H1 (cell line): ENCODE data around the gene CDH16. TPM values are rescaled to one million over a fixed set of nuclear protein-coding genes. Genes with fewer than 3 reads are reported as not detected.

Source experiments
- CTCF ChIA-PET: fragments of 300-600 bp; sonication (Branson Sonifier 250); formaldehyde crosslinking; loops from one replicate; lab custom pipeline; 2021; ENCODE audit not compliant: partially characterized antibody; lab: Charles Lee
- POLR2A ChIA-PET: fragments of 300-600 bp; sonication (Branson Sonifier 250); formaldehyde crosslinking; loops from one replicate; lab custom pipeline; 2021; ENCODE audit warnings: inconsistent platforms; ENCODE audit not compliant: partially characterized antibody; lab: Charles Lee
- DNase-seq, 2 experiments: peaks; one replicate each; pipeline versions ENCODE4 v3.0.0 to v3.0.0-alpha.2; 2010 to 2022; ENCODE audit warnings: low spot score in 2 of 2, low read depth in 1 of 2, mixed read lengths in 1 of 2
- FAIRE-seq: peaks from 2 replicates; lab custom pipeline; 2011; peaks lifted over from hg19 to GRCh38; lab: Jason Lieb, UNC
- H2AFZ ChIP-seq: 2 replicates; pipeline ENCODE4 v1.8.1; 2012; ENCODE audit warnings: low read length, inconsistent platforms
- H2AK5ac ChIP-seq: 2 replicates; pipeline ENCODE4 v1.6.1; 2013; ENCODE audit warnings: low read depth, low read length
- H2BK120ac ChIP-seq: replicated peaks from 2 replicates; pipeline ENCODE3; 2013; ENCODE audit warnings: low read depth, low read length, inconsistent platforms
- H2BK12ac ChIP-seq: 2 replicates; pipeline ENCODE4 v1.6.1; 2013; ENCODE audit warnings: low read depth, low read length
- H2BK15ac ChIP-seq: 2 replicates; pipeline ENCODE4 v1.6.1; 2013; ENCODE audit warnings: low read length
- H2BK20ac ChIP-seq: 2 replicates; pipeline ENCODE4 v1.6.1; 2013; ENCODE audit warnings: low read length
- H2BK5ac ChIP-seq: 2 replicates; pipeline ENCODE4 v1.6.1; 2013; ENCODE audit warnings: low read depth, low read length
- H3K14ac ChIP-seq: 2 replicates; pipeline ENCODE4 v1.6.1; 2013; ENCODE audit warnings: inconsistent platforms; ENCODE audit not compliant: insufficient read length
- H3K18ac ChIP-seq: 2 replicates; pipeline ENCODE4 v1.6.1; 2013; ENCODE audit warnings: low read length; ENCODE audit errors: extremely low read depth
- H3K23ac ChIP-seq: 2 replicates; pipeline ENCODE4 v1.6.1; 2013; ENCODE audit warnings: inconsistent platforms; ENCODE audit not compliant: insufficient read length
- H3K23me2 ChIP-seq: 2 replicates; pipeline ENCODE4 v1.6.1; 2013; ENCODE audit warnings: low read depth, low read length
- H3K27ac ChIP-seq: 2 replicates; pipeline ENCODE4 v1.6.1; 2011; ENCODE audit warnings: low read depth, low read length, inconsistent platforms
- H3K27me3 ChIP-seq, 4 experiments: replicated peaks in 1 of 4; 1 replicate in 1 of 4; 2 replicates in 3 of 4; pipeline versions ENCODE4 v1.6.1 to v1.8.1; 2011 to 2013; ENCODE audit warnings: low read length in 3 of 4, mild to moderate bottlenecking in 3 of 4, inconsistent platforms in 2 of 4, mixed read lengths in 2 of 4, moderate library complexity in 1 of 4; ENCODE audit not compliant: control insufficient read depth in 3 of 4, insufficient read depth in 3 of 4; ENCODE audit errors: extremely low read depth in 1 of 4
- H3K36me3 ChIP-seq, 4 experiments: 2 replicates each; pipeline versions ENCODE4 v1.6.1 to v1.8.1; 2011 to 2013; ENCODE audit warnings: mild to moderate bottlenecking in 4 of 4, low read length in 3 of 4, moderate library complexity in 2 of 4, control low read depth in 1 of 4, inconsistent platforms in 1 of 4; ENCODE audit not compliant: insufficient read depth in 4 of 4, control insufficient read depth in 2 of 4
- H3K4ac ChIP-seq: replicated peaks from 2 replicates; pipeline ENCODE3; 2013; ENCODE audit warnings: low read length, low read depth, mixed read lengths, inconsistent platforms; ENCODE audit not compliant: insufficient read length
- H3K4me1 ChIP-seq, 4 experiments: replicated peaks in 1 of 4; 1 replicate in 1 of 4; 2 replicates in 3 of 4; pipeline versions ENCODE4 v1.6.1 to v1.8.1; 2011 to 2013; ENCODE audit warnings: low read length in 3 of 4, inconsistent platforms in 2 of 4, mixed read lengths in 1 of 4; ENCODE audit not compliant: insufficient read depth in 4 of 4, control insufficient read depth in 3 of 4
- H3K4me2 ChIP-seq, 2 experiments: 2 replicates each; pipeline versions ENCODE4 v1.6.1 to v1.8.1; 2011 to 2013; ENCODE audit warnings: low read depth in 2 of 2, low read length in 2 of 2, control low read depth in 1 of 2, inconsistent platforms in 1 of 2, mild to moderate bottlenecking in 1 of 2; ENCODE audit not compliant: insufficient read depth in 1 of 2
- H3K4me3 ChIP-seq, 4 experiments: fragments of 200-600, 300-600 bp in 1 of 4; sonication (generic), shearing (Covaris generic), sonication (Bioruptor Twin) in 1 of 4; 2 replicates each; pipeline versions ENCODE4 v1.5.1 to v1.8.1; 2011 to 2016; ENCODE audit warnings: low read length in 4 of 4, low read depth in 3 of 4, control low read depth in 2 of 4, inconsistent platforms in 2 of 4, mild to moderate bottlenecking in 2 of 4, mixed read lengths in 1 of 4, moderate library complexity in 1 of 4; ENCODE audit not compliant: insufficient read depth in 2 of 4; ENCODE audit errors: extremely low read depth in 1 of 4
- H3K56ac ChIP-seq: replicated peaks from 2 replicates; pipeline ENCODE3; 2013; ENCODE audit warnings: low read depth, mild to moderate bottlenecking, mixed read lengths, low read length, inconsistent platforms; ENCODE audit not compliant: insufficient read length
- H3K79me1 ChIP-seq: 2 replicates; pipeline ENCODE4 v1.6.1; 2013; ENCODE audit warnings: low read depth, low read length, control low read depth
- H3K79me2 ChIP-seq, 2 experiments: 2 replicates each; pipeline versions ENCODE4 v1.6.1 to v1.8.1; 2012 to 2013; ENCODE audit warnings: low read length in 2 of 2, mild to moderate bottlenecking in 2 of 2, inconsistent platforms in 1 of 2; ENCODE audit not compliant: insufficient read depth in 2 of 2, control insufficient read depth in 1 of 2
- H3K9ac ChIP-seq, 4 experiments: replicated peaks in 1 of 4; 1 replicate in 1 of 4; 2 replicates in 3 of 4; pipeline versions ENCODE4 v1.6.1 to v1.8.1; 2011 to 2013; ENCODE audit warnings: low read depth in 3 of 4, low read length in 3 of 4, control low read depth in 2 of 4, mild to moderate bottlenecking in 2 of 4, moderate library complexity in 2 of 4, inconsistent platforms in 1 of 4; ENCODE audit errors: extremely low read depth in 1 of 4
- H3K9me3 ChIP-seq, 2 experiments: 2 replicates each; pipeline versions ENCODE4 v1.6.1 to v1.8.1; 2012 to 2013; ENCODE audit warnings: mild to moderate bottlenecking in 2 of 2, moderate library complexity in 2 of 2, control low read depth in 1 of 2, inconsistent platforms in 1 of 2, low read depth in 1 of 2, low read length in 1 of 2, mixed read lengths in 1 of 2; ENCODE audit not compliant: insufficient read depth in 2 of 2
- H4K20me1 ChIP-seq, 2 experiments: replicated peaks in 1 of 2; 2 replicates each; pipeline versions ENCODE3 to v1.8.1; 2011 to 2013; ENCODE audit warnings: inconsistent platforms in 2 of 2, low read length in 2 of 2, mild to moderate bottlenecking in 1 of 2; ENCODE audit not compliant: insufficient read depth in 2 of 2, control insufficient read depth in 1 of 2
- H4K5ac ChIP-seq: 2 replicates; pipeline ENCODE4 v1.6.1; 2013; ENCODE audit warnings: low read length, low read depth, mixed read lengths, inconsistent platforms; ENCODE audit not compliant: insufficient read length
- H4K8ac ChIP-seq: 2 replicates; pipeline ENCODE4 v1.8.0; 2013; ENCODE audit warnings: mild to moderate bottlenecking, moderate library complexity, low read length, inconsistent platforms; ENCODE audit not compliant: insufficient read depth; ENCODE audit errors: extremely low read depth
- H4K91ac ChIP-seq: replicated peaks from 2 replicates; pipeline ENCODE3; 2013; ENCODE audit warnings: low read length, mixed read lengths, inconsistent platforms; ENCODE audit not compliant: insufficient read length
- GTF2F1 ChIP-seq: IDR thresholded peaks from 2 replicates; pipeline ENCODE4 v1.6.1; 2012; ENCODE audit warnings: low read depth, low read length, improper control_type of control experiment, borderline replicate concordance
- KDM1A ChIP-seq: fragments of 200-600, 300-600 bp; sonication (generic); IDR thresholded peaks from 2 replicates; pipeline ENCODE4 v1.7.1; 2016; ENCODE audit warnings: mild to moderate bottlenecking, low read length, borderline replicate concordance
- WGBS, 2 experiments: shearing (Covaris generic) in 1 of 2; methylation state at CpG; one replicate each; pipeline versions ENCODE4 v1.1.6 to v1.1.7; 2013 to 2015; ENCODE audit warnings: low lambda C conversion rate in 2 of 2, mixed read lengths in 2 of 2, inconsistent platforms in 1 of 2, low coverage in 1 of 2, missing lambda C conversion rate in 1 of 2; ENCODE audit not compliant: insufficient replicate concordance in 2 of 2, insufficient coverage in 1 of 2, insufficient read length in 1 of 2; ENCODE audit errors: extremely low coverage in 1 of 2, missing lambda C conversion rate in 1 of 2; 5-methylcytosine and 5-hydroxymethylcytosine counted together
- polyA plus RNA-seq, 7 experiments: library from polyadenylated mRNA; depleted of rRNA in 3 of 7; stranded (reverse) in 5 of 7; unstranded in 2 of 7; fragments of >200 nt in 5 of 7; fragments of 200-250 nt in 2 of 7; gene quantifications; 1 replicate in 5 of 7; 2 replicates in 1 of 7; 4 replicates in 1 of 7; pipeline versions ENCODE4 v1.2.1 to v1.2.3, GENCODE V29; 2011 to 2013; ENCODE audit warnings: missing spikeins in 2 of 7, mixed read lengths in 2 of 7
- total RNA-seq: library from RNA; stranded (reverse); fragmentation: NEBNext Ultra II Directional; extraction: Animal tissue kit (Norgen Biotek cat#: 25700); gene quantifications from 2 replicates; pipeline ENCODE4 v1.2.1, GENCODE V29; 2021

Gene CDH16
- total and polyA plus RNA-seq, 2 of the 8 experiments (the other 6 are each of a cell fraction or from before 2014, with no cell fraction given) = not detected

GRCh38 chr16:66869424-66869823, 49.3 kb downstream of the CDH16 start:
- Histone ChIP-seq H3K56ac (no peak overlapping the region), H3K4ac (no peak overlapping the region), H4K20me1 (no peaks in the 10 kb centered on the region), H3K4me2 (no peak overlapping the region), H3K23me2 (no peaks in the 10 kb centered on the region), H4K8ac (no peak overlapping the region), H3K79me2 (no peaks in the 10 kb centered on the region), H3K27me3 (no peaks in the 10 kb centered on the region; a peak in 1 of 7 replicates), H3K36me3 (no peaks in the 10 kb centered on the region), H2BK120ac (no peak overlapping the region), H3K9me3 (no peaks in the 10 kb centered on the region), H2AFZ (no peak overlapping the region), H3K79me1 (no peaks in the 10 kb centered on the region), H2BK5ac (no peak overlapping the region), H3K4me1 (peaks cover 0 to 5% (median 2%) of the 10 kb centered on the region in 4 experiments; a peak in 4 of 7 replicates), H2BK12ac (no peak overlapping the region), H3K18ac (no peak overlapping the region), H3K9ac (no peak overlapping the region), H3K4me3 (no peak overlapping the region)
- DNase-seq = no peak
- POLR2A ChIA-PET = no interaction called here
- no peak for TF ChIP-seq GTF2F1
- TF ChIP-seq KDM1A = no peak
- TF ChIP-seq, all 59 proteins: peak for 0
- CTCF ChIA-PET = interaction anchor here (0.6 to 4.8 kb wide), 8 partner anchors 13 to 196 kb away, joined by 3 to 81 read pairs (median 16); partner anchors contain the start of genes CA7 and NAE1
- H3K14ac ChIP-seq = no peak overlapping the region
- no peak overlapping the region for H3K23ac ChIP-seq
- no peak overlapping the region for H2BK20ac ChIP-seq
- H2BK15ac ChIP-seq = no peak overlapping the region
- no peak for FAIRE-seq
- no peak overlapping the region for H2AK5ac ChIP-seq
- H4K91ac ChIP-seq = no peak overlapping the region
- no peak overlapping the region for H4K5ac ChIP-seq
- H3K27ac ChIP-seq = no peak overlapping the region
- WGBS, 2 experiments = 83% methylated on average over 1 of the region's 1 CpG; no CpG with 5 or more reads in 1 of the 2 experiments
